ENCODE results near the gene ZRANB1.

Gene ZRANB1

GRCh38 chr10:125008689-125009638 lies 67.0 kb downstream of the ZRANB1 start:
- DNase-seq = no peak

GRCh38 chr10:125009661-125010161 lies 67.8 kb downstream of the ZRANB1 start:
- DNase-seq = no peak

DNA sequence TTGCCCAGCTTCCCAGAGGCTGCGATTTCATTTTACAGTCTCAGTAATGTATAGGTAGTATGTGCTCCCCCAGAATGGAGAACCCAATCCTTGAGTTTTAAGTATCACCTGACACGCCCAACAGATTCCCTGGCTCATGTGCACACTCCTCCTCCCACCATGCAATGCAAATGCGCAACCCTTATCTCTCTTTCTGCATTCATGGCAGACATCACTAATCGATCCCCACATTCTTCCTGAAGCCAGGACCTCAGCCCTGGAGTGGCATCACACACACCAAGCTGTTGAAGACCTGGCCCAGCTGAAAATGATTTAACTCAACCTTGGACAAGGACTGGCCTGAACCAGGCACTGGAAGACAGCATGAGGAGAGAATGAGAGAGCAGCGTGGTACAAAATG lies 68.4 kb downstream of the ZRANB1 start:
- no peak for DNase-seq

DNA sequence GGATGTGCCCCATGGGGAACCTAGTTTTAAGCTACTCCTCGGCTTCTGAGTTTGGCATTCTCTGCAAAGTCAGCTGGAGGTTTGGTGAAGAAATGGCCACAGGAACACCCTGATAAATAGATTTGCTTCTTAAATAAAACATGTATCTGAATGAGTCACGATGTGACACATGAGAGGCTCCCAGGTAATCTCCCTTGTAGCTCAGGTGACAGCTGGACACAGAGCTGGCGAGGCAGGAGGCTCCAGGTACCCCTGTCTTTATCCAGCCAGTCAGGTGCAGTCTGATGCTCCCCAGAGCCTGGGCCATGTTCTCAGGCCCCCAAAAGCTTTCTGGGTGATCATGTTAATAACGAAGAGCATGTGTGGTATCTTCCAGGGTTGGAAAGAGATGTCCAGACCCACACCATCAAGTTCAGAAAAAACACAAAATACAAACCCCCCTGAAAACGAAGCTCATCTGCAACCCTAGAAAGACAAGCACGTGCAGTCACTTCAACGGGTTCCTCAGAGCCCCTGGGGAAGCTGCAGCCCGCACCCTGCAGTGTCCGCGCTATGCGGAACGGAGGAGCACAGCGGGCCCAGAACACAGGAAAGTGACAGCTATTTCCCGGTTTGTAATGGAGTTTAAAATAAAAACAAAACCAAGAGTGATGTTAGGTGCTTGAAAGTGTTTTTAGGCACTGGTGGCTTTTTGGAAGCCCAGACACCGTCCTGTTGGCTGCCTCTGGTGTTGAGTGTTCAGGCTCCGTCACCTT lies 69.4 kb downstream of the ZRANB1 start:
- no peak for DNase-seq

DNA sequence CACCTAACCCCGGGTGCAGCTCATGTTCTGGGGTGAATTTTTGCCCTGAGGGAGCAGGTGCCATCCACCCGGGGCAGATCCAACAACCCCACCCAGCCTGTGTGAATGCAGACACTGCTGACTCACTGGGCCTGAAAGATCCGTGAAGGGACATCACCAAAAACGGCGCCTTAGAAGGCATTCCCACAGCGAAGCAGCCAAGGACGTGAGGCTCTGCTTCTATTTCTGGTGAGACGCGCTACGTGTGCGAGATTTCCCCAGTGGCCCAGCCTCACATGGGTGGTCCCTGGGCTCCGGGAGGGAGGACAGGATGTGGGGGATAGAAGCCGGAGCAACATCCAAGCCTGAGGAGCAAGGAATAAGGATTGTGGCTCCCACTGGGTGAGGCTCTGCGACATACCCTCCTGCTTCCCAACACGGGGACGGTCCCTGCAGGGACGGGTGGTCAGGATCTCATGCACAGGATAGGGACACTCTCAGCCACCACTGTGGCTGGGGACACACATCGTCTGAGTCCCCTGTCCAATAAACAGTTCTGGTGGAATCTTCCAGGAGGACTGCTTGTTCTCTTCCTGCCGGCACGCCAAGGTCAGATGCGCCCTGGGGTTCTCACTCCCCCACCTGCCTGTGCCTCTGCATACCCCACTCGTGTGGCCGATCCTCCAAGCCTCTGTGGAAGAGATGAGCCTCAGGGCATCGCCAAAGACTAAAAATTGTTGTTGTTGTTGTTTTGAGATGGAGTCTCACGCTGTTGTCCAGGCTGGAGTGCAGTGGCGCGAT lies 70.2 kb downstream of the ZRANB1 start:
- DNase-seq = no peak

- DNase-seq = no peak
These were observed 71.1 kb downstream of the ZRANB1 start for GRCh38 chr10:125012851-125013528.

- DNase-seq = no peak
These were observed 71.6 kb downstream of the ZRANB1 start for GRCh38 chr10:125013529-125013872.

GRCh38 chr10:125014086-125014830 lies 72.3 kb downstream of the ZRANB1 start:
- DNase-seq = no peak

DNA sequence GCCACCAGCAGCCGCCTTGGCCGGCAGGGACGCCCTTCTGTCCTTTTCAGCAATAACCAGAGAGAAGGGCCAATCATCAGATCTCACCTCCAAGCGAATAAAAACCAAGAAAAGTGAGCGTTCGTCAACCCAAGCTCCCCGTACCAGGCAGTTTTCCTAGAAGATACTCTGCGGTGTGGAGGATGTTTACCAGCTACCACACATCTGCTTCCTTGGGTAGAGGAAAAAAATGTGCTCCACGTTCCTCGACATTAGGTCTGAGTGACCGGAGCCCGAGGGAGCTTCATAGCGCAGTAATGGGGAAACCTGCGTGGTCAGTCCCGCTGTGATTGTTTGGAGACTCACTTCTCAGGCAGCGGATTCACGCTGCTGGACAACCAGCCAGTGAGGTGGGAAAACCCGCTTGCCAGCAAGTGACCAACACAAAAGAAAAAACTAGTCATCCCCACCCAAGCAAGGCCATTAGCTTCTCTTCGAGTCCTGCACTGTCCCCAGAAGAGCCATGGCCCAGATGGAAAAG lies 73.0 kb downstream of the ZRANB1 start:
- DNase-seq = no peak

- no peak for DNase-seq
These were observed 73.5 kb downstream of the ZRANB1 start for GRCh38 chr10:125015356-125015944.

GRCh38 chr10:125016123-125016522 lies 74.2 kb downstream of the ZRANB1 start:
- DNase-seq = no peak

- DNase-seq = no peak
These were observed 74.8 kb downstream of the ZRANB1 start for GRCh38 chr10:125016611-125017202.

GRCh38 chr10:125017547-125018298 lies 75.8 kb downstream of the ZRANB1 start:
- DNase-seq = no peak

GRCh38 chr10:125018576-125019143 lies 76.7 kb downstream of the ZRANB1 start:
- DNase-seq = no peak

DNA sequence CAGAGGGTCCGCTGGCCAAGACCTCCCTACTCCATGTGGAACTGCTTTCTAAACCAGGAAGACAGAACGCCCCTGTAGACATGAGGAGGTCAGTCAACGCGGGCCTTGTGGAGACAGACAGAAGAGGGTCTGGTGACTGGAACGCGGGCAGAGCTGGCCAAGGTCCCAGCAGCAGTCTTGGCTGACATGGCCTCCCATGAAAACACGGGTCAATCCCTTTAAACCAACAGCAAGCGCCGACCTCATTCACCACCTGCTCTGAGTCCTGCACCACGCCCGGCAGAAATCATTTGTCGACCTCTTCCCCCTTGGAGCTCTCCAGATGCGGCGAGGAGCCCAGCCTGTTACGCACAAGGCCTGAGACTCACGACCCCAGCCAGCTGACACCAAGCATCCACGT lies 78.5 kb downstream of the ZRANB1 start:
- DNase-seq = no peak

DNA sequence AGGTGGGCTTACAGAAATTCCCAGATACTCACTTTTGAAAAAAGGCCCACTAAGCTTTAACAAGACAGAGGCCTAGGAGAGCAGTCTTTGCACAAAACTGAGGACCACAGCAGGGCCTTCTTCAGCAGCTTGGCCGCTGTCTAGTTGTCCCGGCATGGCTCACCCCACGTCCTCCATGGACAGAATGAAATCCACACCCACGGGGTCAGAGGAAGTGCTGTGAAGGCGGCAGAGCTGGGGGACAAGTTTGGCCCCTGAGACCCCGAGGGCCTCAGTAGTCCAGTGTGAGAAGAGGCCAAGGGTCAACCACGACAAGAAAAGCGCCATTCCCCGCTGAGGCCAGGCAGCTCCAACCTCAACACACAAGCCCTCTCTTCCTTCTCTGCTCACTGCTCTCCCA lies 78.9 kb downstream of the ZRANB1 start:
- no peak for DNase-seq

DNA sequence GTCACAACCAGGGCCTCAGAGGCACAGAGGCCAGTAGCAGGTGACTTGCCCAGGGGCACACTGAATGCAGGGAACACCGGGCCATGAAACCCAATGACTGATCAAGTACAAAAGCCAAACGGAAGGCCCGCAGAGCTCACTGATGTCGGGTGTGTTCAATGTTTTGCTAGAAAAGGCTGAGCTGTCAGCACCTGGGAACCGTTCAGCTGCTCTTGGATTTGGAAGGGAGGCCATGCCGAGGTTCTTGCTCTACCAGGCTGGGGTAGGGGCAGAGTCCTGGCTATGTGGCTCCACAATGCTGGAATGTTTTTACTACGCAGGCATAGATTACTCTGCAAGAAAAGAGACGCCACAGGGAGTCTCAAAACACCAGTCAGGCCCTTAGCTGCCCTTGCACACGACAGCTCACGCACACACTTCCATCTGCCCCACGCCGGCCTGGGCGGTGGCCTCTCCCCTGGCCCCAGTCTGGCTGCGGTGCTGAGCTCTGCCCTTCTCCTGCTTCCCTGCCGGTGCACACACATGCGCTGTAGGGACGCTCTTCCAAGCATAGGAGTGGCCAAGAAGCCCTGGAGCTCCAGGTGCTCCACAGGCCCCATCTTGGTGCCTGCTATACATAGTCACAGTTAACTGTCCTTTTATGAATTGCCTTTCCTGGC lies 79.9 kb downstream of the ZRANB1 start:
- no peak for DNase-seq

- DNase-seq = no peak
These were observed 80.7 kb downstream of the ZRANB1 start for GRCh38 chr10:125022671-125023070.

- DNase-seq = no peak
These were observed 81.3 kb downstream of the ZRANB1 start for GRCh38 chr10:125023255-125023654.
